ENCODE measurements around the gene HPSE2. TPM values are rescaled to one million over a fixed set of nuclear protein-coding genes. Genes with fewer than 3 reads are reported as not detected.

The HPSE2 gene
- total and polyA plus RNA-seq, 2 of the 8 experiments (the other 6 are each of a cell fraction or from before 2014, with no cell fraction given) = 0.41 to 0.58 TPM

GRCh38 chr10:98825741-98826140 lies 409.9 kb downstream of the HPSE2 start (continued):
- TF ChIP-seq CHD7 (IDR thresholded peaks at IDR 0.05; ENCODE audit: insufficient replicate concordance, low read length) (no peak), SAP30 (IDR thresholded peaks at IDR 0.05; ENCODE audit: insufficient read depth, insufficient replicate concordance, low read length) (no peak), RXRA (IDR thresholded peaks at IDR 0.05; ENCODE audit: insufficient read depth, low read depth, low read length) (no peak), MAX (IDR thresholded peaks at IDR 0.05) (no peak), KDM4A (IDR thresholded peaks at IDR 0.05; ENCODE audit: low read depth, low read length, severe bottlenecking) (no peak), JUND (IDR thresholded peaks at IDR 0.05; ENCODE audit: low read length) (no peak), RFX5 (IDR thresholded peaks at IDR 0.05; ENCODE audit: borderline replicate concordance, low read depth, low read length) (no peak), RNF2 (IDR thresholded peaks at IDR 0.05; ENCODE audit: borderline replicate concordance, low read depth, low read length, missing control alignments, poor library complexity, severe bottlenecking) (no peak), MAFK (IDR thresholded peaks at IDR 0.05; ENCODE audit: low read depth, low read length) (no peak), CEBPB (IDR thresholded peaks at IDR 0.05; ENCODE audit: low read depth, low read length) (no peak), YY1 (IDR thresholded peaks at IDR 0.05; ENCODE audit: low read depth, low read length) (no peak)

Measured in H1 (cell line).